Lung (tissue), 12 donors: ENCODE results near the gene SPRED2. TPM values are rescaled to one million over a fixed set of nuclear protein-coding genes. Genes with fewer than 3 reads are reported as not detected.
A peak's percentile ranks its signal among the peaks of the same experiment; 100 is the strongest.

Experiments
- ATAC-seq: fragments of 200-7000 bp; cut with Tn5 transposase; one replicate; pipeline ENCODE4 v1.9.1; 2020; ENCODE audit warnings: moderate number of reproducible peaks; ENCODE audit not compliant: insufficient read depth, low FRiP score
- DNase-seq, 3 donors: peaks; one replicate each; pipeline ENCODE4 v3.0.0-alpha.2; 2013 to 2017
- H3K27ac ChIP-seq, 2 donors: one replicate each; pipeline ENCODE4 v1.5.1; 2013; ENCODE audit warnings: mild to moderate bottlenecking in 2 of 2, moderate library complexity in 2 of 2, control low read depth in 1 of 2, inconsistent platforms in 1 of 2, low read depth in 1 of 2, low read length in 1 of 2
- H3K27me3 ChIP-seq, 3 donors: one replicate each; pipeline ENCODE4 v1.5.1; 2013; ENCODE audit warnings: low read length in 2 of 3; ENCODE audit not compliant: control insufficient read depth in 3 of 3, insufficient read depth in 3 of 3
- H3K36me3 ChIP-seq, 4 donors: one replicate each; pipeline ENCODE4 v1.5.1; 2013; ENCODE audit warnings: low read length in 4 of 4, mild to moderate bottlenecking in 1 of 4, moderate library complexity in 1 of 4; ENCODE audit not compliant: control insufficient read depth in 4 of 4, insufficient read depth in 4 of 4
- H3K4me1 ChIP-seq, 5 donors: one replicate each; pipeline ENCODE4 v1.5.1; 2013; ENCODE audit warnings: low read length in 5 of 5, mild to moderate bottlenecking in 2 of 5, moderate library complexity in 1 of 5; ENCODE audit not compliant: control insufficient read depth in 5 of 5, insufficient read depth in 5 of 5
- H3K4me3 ChIP-seq: one replicate; pipeline ENCODE4 v1.5.1; 2013; ENCODE audit warnings: mild to moderate bottlenecking, control low read depth, moderate library complexity
- H3K9ac ChIP-seq, 2 donors: one replicate each; pipeline ENCODE4 v1.5.1; 2013; ENCODE audit warnings: low read length in 2 of 2, control low read depth in 1 of 2; ENCODE audit not compliant: insufficient read depth in 1 of 2
- H3K9me3 ChIP-seq, 4 donors: one replicate each; pipeline ENCODE4 v1.5.1; 2013; ENCODE audit warnings: low read length in 3 of 4, mild to moderate bottlenecking in 1 of 4, moderate library complexity in 1 of 4; ENCODE audit not compliant: control insufficient read depth in 4 of 4, insufficient read depth in 3 of 4
- WGBS, 2 donors: extraction: QIAGEN DNeasy Blood & Tissue Kit; methylation state at CpG; one replicate each; pipeline ENCODE4 v1.1.7; 2013; 5-methylcytosine and 5-hydroxymethylcytosine counted together
- polyA plus RNA-seq, 2 donors: library from polyadenylated mRNA; stranded (reverse); fragments of 200-250 nt; gene quantifications; one replicate each; pipeline ENCODE4 v1.2.1, GENCODE V29; 2013
- total RNA-seq, 2 donors: library from RNA; depleted of rRNA in 1 of 2; stranded (reverse); fragments of >200 nt in 1 of 2; gene quantifications; one replicate each; pipeline ENCODE4 v1.2.1, GENCODE V29; 2014 to 2021
- TF ChIP-seq, protein P1 (sequence below): IDR thresholded peaks from 2 replicates; pipeline ENCODE4 v1.5.1; 2012; ENCODE audit warnings: mild to moderate bottlenecking; ENCODE audit errors: control extremely low read depth, extremely low read depth
- donor health status: control.
- donor health status: control.
- donor health status: Bipolar disorder and iron deficiency.
- donor health status: healthy.
- donor health status: DM: yes; HTN: yes; CAD: no.

Gene SPRED2
- total and polyA plus RNA-seq, 4 donors = 11.7 to 36.4 (median 19.6) TPM

DNA sequence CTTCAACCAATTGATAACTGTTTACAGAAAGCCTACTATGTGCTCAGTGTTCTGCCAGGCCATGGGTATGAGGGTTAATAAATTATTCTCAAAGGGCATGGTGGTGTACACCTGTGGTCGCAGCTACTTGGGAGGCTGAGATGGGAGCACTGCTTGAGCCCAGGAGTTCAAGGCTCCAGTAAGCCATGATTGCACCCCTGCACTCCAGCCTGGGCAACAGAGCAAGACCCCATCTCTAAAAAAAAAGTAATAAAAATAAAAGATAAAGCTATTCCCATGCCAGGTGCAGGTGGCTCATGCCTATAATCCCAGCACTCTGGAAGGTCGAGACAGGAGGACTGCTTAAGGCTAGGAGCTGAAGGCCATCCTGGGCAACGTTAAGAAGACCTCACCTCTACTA, 8.0 kb downstream of the SPRED2 start:
- 78% methylated on average over 3 of the region's 3 CpGs for WGBS, 2 donors

DNA sequence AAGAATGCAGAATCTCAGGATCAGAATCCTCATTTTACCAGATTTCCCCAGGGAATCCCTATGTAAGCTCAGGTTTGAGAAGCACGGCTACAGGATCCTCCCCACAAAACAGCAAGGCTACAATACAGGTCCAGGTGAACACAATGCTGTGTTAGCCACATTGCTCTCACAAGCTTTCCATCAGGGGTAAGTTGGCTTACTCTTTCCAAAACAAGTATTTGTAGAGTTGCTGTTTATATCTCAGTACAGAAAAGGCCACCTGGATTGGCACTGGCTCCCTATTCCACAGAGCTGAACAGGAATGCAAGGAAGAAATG, 11.0 kb downstream of the SPRED2 start:
- Histone ChIP-seq H3K4me1 (peaks cover 3 to 26% (median 9%) of the 10 kb centered on the region in 5 donors), H3K9ac (no peak overlapping the region), H3K36me3 (no peaks in the 10 kb centered on the region), H3K27me3 (no peaks in the 10 kb centered on the region), H3K4me3 (no peak overlapping the region), H3K9me3 (no peaks in the 10 kb centered on the region), H3K27ac (peak overlapping the region in 1 of 2 donors; percentile 47)
- TF ChIP-seq, protein P1, sequence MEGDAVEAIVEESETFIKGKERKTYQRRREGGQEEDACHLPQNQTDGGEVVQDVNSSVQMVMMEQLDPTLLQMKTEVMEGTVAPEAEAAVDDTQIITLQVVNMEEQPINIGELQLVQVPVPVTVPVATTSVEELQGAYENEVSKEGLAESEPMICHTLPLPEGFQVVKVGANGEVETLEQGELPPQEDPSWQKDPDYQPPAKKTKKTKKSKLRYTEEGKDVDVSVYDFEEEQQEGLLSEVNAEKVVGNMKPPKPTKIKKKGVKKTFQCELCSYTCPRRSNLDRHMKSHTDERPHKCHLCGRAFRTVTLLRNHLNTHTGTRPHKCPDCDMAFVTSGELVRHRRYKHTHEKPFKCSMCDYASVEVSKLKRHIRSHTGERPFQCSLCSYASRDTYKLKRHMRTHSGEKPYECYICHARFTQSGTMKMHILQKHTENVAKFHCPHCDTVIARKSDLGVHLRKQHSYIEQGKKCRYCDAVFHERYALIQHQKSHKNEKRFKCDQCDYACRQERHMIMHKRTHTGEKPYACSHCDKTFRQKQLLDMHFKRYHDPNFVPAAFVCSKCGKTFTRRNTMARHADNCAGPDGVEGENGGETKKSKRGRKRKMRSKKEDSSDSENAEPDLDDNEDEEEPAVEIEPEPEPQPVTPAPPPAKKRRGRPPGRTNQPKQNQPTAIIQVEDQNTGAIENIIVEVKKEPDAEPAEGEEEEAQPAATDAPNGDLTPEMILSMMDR = no peak
- WGBS, 2 donors = 84 to 85% methylated on average over 1 of the region's 1 CpG
- no peak for DNase-seq
- no peak for ATAC-seq

More for the DNA sequence above, 8.0 kb downstream of the SPRED2 start:
- ATAC-seq (no peak), DNase-seq (no peak)
- Histone ChIP-seq H3K27ac (no peak overlapping the region), H3K4me3 (no peak overlapping the region), H3K9me3 (no peaks in the 10 kb centered on the region), H3K27me3 (no peaks in the 10 kb centered on the region), H3K4me1 (peaks cover 2 to 23% (median 4%) of the 10 kb centered on the region in 5 donors), H3K9ac (no peak overlapping the region), H3K36me3 (no peaks in the 10 kb centered on the region)
- TF ChIP-seq, protein P1 = no peak

DNA sequence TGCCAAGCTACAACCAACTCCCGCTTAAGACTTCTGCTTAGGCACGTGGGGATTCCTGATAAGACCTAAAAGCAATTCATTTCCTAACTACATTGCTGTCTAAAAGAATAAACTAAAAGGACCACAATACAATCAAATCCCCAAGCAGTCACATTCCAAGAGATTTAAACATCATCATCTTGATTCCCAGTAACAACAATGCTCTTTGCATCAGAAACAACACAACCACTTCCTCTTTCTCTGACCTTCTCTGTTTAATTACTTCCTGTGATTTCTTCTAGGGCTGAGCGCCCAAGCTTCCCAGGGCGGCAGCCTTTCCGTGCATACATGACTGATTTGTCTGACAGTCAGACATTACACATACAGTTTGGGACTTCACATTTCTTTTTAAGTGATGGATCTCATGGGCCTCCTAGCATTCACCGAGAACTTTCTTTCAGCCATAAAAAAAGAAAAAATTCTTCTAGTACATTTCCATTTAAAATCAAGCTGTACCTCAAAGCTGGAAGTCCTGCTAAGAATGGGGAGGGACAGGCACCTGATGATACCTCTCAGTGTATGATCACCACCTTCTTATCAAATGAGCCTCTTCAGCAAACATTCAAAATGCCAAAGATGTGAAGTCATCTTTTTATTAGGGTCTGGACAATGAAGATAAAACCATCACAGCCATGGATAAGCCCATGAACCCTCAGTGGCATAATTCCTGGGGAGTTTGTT, 11.5 kb downstream of the SPRED2 start:
- ATAC-seq = peak; percentile 72
- Histone ChIP-seq H3K27ac (peak overlapping the region; percentile 47 to 58), H3K27me3 (no peaks in the 10 kb centered on the region), H3K4me1 (peaks cover 3 to 24% (median 9%) of the 10 kb centered on the region in 5 donors), H3K9me3 (no peaks in the 10 kb centered on the region), H3K36me3 (no peaks in the 10 kb centered on the region), H3K9ac (no peak overlapping the region), H3K4me3 (no peak overlapping the region)
- WGBS, 2 donors = 23 to 36% methylated on average over 6 of the region's 6 CpGs
- TF ChIP-seq, protein P1 = no peak
- peak in 2 of 3 donors; percentile 32 to 61 for DNase-seq
